Hematopoietic multipotent progenitor cell (in vitro differentiated cells): ENCODE results near the gene WNT3. TPM values are rescaled to one million over a fixed set of nuclear protein-coding genes. Genes with fewer than 3 reads are reported as not detected.
"Not testable (repeated sequence)": the region's sequence is repeated elsewhere in the genome, so short reads cannot be mapped to it uniquely, and the experiment has no call there.

Source experiments
- DNase-seq, 3 donors: peaks; one replicate each; pipeline ENCODE4 v3.0.0-alpha.2; 2011 to 2015; ENCODE audit warnings: low read depth in 2 of 3, low spot score in 2 of 3
- total RNA-seq: library from RNA; depleted of rRNA; stranded (reverse); fragments of >200 nt; gene quantifications from one replicate; pipeline ENCODE4 v1.2.3, GENCODE V29; 2012

The WNT3 gene
- total RNA-seq, 1 donor: under 0.01 TPM

- DNase-seq: no peak
These were observed 48.7 kb downstream of the WNT3 start for GRCh38 chr17:46769531-46770438.

GRCh38 chr17:46768896-46769295, 49.6 kb downstream of the WNT3 start:
- DNase-seq: not testable (repeated sequence)

DNA sequence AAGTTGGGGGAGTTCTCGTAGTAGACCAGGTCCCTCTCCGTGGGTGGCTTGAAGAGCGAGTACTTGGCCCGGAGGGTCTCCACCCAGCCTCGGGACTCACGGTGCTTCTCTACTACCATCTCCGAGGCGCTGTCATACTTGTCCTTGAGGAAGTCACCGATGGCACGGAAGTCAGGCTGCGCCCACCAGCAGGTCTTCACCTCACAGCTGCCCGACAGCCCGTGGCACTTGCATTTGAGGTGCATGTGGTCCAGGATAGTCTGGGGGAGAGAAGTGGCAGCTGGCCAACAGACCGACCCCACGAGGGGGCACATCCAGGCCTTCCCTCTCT, 50.0 kb downstream of the WNT3 start:
- no peak for DNase-seq

DNA sequence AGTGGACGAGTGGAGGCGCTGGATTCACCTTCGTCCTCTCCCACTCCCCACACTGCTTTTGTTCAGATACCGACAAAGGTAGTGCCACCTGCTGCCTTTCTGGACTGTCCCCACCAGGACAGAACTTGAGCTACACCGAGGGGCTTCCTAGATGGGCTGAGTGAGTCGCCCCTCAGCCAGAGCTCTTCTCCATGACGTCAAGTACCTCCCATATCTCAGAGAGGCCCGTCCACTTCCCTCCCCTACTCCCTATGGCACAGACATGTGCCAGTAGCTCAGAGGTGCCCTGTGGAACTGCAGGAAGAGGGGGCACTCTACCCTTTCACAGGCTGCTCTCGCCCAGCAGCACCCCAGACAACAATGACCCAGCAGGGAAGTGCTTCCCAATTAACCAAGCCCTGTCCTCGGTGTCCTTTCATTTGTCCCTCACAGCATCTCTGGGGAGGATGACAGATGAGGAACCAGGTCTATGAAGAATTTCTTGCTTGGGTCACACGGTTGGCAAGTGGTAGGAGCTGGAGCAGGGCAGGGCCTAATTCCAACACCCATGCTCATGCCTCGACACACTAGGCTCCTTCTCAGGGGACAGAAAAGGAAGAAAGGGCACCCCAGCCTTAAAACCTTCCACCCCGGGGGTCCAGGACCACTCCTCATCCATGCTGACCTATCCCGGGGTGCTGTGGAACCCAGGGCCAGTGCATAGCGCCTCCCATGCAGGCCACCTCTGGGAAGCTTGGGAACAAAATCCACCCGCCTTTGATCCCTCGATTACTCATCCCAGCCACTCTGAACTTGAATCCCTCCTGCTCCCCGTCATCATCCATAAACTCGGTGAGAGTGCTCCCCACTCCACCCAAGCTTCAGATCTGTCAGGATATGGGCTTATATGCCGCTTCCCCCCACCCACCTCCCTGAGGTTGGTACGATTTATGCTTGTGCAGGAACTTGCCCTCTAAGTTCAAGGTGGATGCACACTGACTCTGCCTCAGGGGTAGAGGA, 51.7 kb downstream of the WNT3 start:
- no peak for DNase-seq

- no peak for DNase-seq
These were observed 53.0 kb downstream of the WNT3 start for GRCh38 chr17:46765453-46765852.

DNA sequence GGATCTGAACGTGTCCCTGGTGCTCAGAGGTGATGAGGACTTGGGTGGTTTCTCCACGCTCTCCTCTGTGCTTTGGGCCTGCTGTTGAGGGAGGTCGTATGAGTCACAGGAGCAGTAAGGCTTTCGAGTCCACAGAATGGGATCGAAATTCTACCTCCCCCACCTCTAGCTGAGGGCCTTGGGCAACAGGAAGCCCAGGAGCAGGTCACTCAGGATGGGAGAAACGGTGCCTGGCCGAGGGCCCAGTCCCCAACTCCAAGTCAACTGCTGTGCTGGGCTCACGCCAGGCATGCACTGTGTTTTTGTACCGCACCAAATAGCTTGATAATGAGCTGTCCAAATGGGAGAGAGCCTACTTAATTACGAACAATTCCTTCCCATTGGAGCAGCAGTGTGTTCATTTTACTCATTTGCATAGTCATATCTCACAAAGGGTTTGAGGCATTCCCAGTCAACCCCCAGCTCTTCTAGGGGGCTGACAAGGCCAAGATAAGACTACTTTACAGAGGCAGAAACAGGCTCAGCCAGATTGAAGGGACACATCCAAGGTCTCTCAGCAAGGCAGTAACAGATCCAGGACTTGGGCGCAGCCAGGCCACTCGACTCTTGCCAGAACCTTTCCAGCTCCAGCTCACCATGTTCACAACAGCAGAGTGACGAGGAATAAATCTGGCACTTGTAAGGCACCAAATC, 53.6 kb downstream of the WNT3 start:
- no peak for DNase-seq

DNA sequence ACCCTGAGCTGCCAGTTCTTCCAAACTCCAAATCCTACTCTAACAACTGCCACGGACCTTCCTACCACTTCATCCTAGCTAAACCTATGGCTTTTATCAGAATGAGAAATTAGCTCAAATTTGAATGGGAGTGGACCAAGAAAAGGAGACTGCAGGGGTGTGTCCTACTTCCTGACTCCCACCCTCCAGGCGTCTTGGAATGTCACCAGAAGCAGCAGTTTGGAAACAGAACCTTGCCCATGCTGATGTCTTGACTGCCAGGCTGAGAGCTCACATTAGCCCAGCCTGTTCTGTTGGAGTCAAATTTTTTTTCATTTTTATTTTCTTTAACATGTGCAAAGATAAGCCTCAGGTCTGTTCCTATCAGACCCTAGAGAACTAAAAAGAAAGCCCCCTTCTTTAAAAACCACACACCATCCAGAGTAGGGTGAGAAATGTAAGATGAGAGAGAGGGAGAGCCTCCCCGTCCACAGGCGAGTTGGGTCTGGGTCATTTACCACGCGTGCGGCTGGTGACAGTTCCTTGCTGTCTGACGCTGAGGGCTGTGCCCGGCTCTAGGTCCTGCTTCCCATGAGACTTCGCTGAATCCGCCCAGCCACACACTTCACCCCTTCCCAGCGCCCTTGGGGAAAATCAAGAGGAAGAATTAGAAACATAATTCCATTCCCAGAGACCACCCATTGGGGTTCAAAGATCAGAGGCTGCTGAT, 54.3 kb downstream of the WNT3 start:
- no peak for DNase-seq

DNA sequence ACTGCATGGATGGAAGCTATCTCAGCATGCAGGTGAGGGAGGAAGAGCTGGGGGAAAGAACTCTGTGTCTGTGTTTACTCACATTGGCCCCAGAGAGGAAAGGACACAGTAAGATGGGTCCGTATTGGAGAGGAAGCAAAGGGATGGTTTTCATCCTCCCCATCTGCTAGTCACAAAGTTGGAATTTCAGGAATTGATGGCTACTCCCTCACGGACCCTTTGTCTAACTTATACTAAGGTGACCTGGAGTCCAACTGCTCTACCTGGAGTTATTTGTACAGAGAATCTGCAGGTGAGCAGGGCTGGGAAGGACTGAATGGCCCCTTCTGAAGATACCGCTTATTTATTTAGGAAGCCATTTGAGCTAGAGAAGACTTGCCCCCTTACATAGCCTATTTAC, 55.1 kb downstream of the WNT3 start:
- no peak for DNase-seq

- DNase-seq: no peak
These were observed 59.4 kb downstream of the WNT3 start for GRCh38 chr17:46759141-46759540.

DNA sequence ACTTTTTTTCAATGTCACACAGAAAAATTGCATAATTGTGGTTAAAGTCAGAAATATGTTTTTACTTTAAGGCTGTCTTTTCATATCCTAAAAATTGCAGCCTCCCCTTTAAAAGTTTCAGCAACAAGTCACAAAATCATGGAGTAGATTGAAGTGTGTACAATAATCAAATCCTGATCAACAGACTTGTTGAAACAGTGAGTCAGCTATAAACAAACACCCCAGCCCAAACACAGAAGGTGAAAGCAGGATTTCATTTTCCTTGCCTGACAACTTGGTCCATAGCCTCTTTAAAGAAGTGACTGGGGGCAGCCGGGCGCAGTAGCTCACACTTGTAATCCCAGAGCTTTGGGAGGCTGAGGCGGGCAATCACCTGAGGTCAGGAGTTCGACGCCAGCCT, 59.9 kb downstream of the WNT3 start:
- no peak for DNase-seq

- not testable (repeated sequence) for DNase-seq
These were observed 60.9 kb downstream of the WNT3 start for GRCh38 chr17:46757588-46757987.

DNA sequence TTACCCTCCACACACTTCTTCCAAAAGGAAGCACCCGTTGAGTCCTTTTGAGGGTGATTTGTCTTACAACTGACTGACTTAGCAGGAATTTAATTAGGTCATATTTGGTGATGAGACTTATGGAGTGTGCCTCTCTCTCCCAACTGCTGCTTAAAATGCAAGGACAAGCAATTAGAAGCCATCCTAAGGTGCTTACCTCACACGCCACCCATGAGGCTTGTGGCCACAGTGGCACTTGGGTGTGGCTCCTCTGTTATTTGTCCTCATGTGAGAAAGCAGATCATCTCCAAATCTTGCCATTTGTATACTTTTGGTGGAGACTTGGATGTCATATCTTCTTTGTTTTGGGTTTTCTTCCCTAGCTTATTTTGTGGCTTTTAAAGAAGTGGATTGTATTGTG, 61.6 kb downstream of the WNT3 start:
- no peak for DNase-seq

GRCh38 chr17:46756081-46756735, 62.3 kb downstream of the WNT3 start:
- DNase-seq: no peak

DNA sequence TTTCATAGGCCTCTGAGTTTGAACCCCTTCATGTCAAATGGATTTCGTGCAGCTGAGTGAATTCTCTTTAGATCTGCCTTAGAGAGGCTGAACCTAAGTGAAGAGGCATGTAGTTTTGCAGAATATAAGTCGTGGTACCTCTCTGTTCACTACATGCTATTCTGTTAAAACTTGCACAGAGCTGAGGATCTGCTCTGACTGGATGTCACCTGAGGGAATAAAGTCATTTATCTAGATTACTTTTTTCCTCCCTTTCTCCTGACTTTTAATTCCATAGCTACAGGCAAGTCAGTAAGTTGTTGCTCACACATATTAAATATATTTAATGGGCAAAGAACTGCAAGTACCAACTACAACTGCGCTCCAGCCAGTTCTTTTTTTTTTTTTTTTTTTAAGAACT, 64.7 kb downstream of the WNT3 start:
- no peak for DNase-seq

DNA sequence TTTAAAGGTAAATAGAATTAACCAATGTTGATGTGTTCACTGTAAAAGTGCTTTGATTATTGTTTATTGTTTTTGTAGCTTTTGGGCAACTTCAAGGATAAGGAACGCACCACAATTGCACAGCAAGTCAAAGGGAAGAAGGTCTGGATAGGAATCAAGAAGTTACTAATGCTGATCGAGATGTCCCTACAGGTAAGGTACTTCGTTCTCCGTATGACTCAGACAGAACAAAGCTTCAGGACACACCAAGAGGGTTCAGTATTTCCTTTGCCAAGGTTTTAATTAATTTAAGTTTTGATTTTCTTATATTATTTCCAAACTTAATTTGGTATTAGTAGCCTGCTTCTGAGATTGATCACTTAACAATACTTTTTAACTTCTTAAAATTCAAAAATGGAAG, 67.1 kb downstream of the WNT3 start:
- no peak for DNase-seq

GRCh38 chr17:46745376-46745775, 73.1 kb downstream of the WNT3 start:
- DNase-seq: no peak

GRCh38 chr17:46744441-46744840, 74.1 kb downstream of the WNT3 start:
- DNase-seq: no peak

GRCh38 chr17:46742565-46743270, 75.8 kb downstream of the WNT3 start:
- peak in 1 of 3 donors; percentile 28 for DNase-seq

GRCh38 chr17:46741122-46741730, 77.3 kb downstream of the WNT3 start:
- no peak for DNase-seq
